Tibial nerve (tissue), 4 donors: ENCODE data around the gene RUNX2. TPM values are rescaled to one million over a fixed set of nuclear protein-coding genes. Genes with fewer than 3 reads are reported as not detected.

ENCODE experiments used
- DNase-seq, 2 donors: peaks; one replicate each; pipeline ENCODE4 v3.0.0-alpha.2; 2019; ENCODE audit warnings: low spot score in 2 of 2
- H3K27ac ChIP-seq, 4 donors: fragments of 200-600 bp; sonication (generic) in 3 of 4; one replicate each; pipeline ENCODE4 v1.5.1; 2017 to 2019; ENCODE audit warnings: mild to moderate bottlenecking in 1 of 4
- H3K27me3 ChIP-seq, 2 donors: fragments of 200-600 bp; sonication (generic) in 1 of 2; one replicate each; pipeline versions ENCODE4 v1.5.1 to v1.6.0; 2017 to 2019
- H3K36me3 ChIP-seq, 3 donors: fragments of 200-600 bp; sonication (generic); one replicate each; pipeline ENCODE4 v1.5.1; 2018 to 2019
- H3K4me1 ChIP-seq, 4 donors: fragments of 200-600 bp; sonication (generic) in 3 of 4; one replicate each; pipeline ENCODE4 v1.5.1; 2017 to 2019
- H3K4me3 ChIP-seq, 4 donors: fragments of 200-600 bp; sonication (generic) in 3 of 4; one replicate each; pipeline ENCODE4 v1.5.1; 2017 to 2019; ENCODE audit warnings: mild to moderate bottlenecking in 1 of 4, moderate library complexity in 1 of 4
- H3K9me3 ChIP-seq, 4 donors: fragments of 200-600 bp; sonication (generic) in 3 of 4; one replicate each; pipeline ENCODE4 v1.5.1; 2017 to 2019
- EP300 ChIP-seq, 2 donors: sonication (generic); formaldehyde crosslinking; IDR thresholded peaks; one replicate each; pipeline ENCODE4 v1.6.1; 2017; ENCODE audit warnings: antibody characterized with exemption in 2 of 2, mild to moderate bottlenecking in 1 of 2
- POLR2A ChIP-seq, 2 donors: fragments of 450-650 bp; IDR thresholded peaks; one replicate each; pipeline ENCODE4 v1.6.1; 2017; ENCODE audit warnings: antibody characterized with exemption in 2 of 2, mild to moderate bottlenecking in 2 of 2, moderate library complexity in 2 of 2
- WGBS, 2 donors: methylation state at CpG; one replicate each; pipeline ENCODE4 v1.1.5; 2018; 5-methylcytosine and 5-hydroxymethylcytosine counted together
- total RNA-seq, 4 donors: library from RNA; depleted of rRNA; stranded (reverse); fragments of >200 nt; gene quantifications; one replicate each; pipeline ENCODE4 v1.1.0, GENCODE V29; 2016
- TF ChIP-seq, protein P1 (sequence below), 5 experiments: fragments of 200-600 bp in 3 of 5; fragments of 450-650 bp in 2 of 5; sonication (generic) in 3 of 5; IDR thresholded peaks; one replicate each; pipeline ENCODE4 v1.5.1; 2016 to 2019; ENCODE audit warnings: antibody characterized with exemption in 5 of 5, mild to moderate bottlenecking in 3 of 5, moderate library complexity in 2 of 5

The RUNX2 gene
- total RNA-seq, 4 donors from 2014 or later, result 6.3 to 12.3 (median 7.8) TPM

DNA sequence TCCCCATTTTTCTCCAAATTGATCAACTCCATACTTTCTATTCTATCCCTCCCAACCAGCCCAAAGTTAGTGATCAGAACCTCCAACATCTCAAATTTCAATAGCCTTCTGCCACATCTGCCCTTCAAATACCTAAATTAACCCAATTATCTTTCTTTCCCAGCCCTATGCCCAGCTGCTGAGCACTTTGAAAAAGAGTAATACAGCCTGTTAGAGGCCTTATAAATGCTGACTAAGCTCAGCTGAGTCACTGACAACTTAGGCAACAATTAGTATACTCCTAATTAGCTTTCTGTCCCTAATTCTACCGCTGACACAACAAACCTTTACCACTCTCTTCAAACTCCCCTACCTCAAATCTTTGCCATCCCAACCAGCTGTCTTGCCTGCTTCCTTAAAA lies 23.5 kb downstream of the RUNX2 start:
- Histone ChIP-seq H3K4me3 (no peak overlapping the region), H3K36me3 (no peaks in the 10 kb centered on the region), H3K27me3 (no peaks in the 10 kb centered on the region), H3K4me1 (peaks cover 0 to 18% (median 0%) of the 10 kb centered on the region in 4 donors), H3K9me3 (no peaks in the 10 kb centered on the region), H3K27ac (no peak overlapping the region)
- DNase-seq, result no peak
- TF ChIP-seq, protein P1, sequence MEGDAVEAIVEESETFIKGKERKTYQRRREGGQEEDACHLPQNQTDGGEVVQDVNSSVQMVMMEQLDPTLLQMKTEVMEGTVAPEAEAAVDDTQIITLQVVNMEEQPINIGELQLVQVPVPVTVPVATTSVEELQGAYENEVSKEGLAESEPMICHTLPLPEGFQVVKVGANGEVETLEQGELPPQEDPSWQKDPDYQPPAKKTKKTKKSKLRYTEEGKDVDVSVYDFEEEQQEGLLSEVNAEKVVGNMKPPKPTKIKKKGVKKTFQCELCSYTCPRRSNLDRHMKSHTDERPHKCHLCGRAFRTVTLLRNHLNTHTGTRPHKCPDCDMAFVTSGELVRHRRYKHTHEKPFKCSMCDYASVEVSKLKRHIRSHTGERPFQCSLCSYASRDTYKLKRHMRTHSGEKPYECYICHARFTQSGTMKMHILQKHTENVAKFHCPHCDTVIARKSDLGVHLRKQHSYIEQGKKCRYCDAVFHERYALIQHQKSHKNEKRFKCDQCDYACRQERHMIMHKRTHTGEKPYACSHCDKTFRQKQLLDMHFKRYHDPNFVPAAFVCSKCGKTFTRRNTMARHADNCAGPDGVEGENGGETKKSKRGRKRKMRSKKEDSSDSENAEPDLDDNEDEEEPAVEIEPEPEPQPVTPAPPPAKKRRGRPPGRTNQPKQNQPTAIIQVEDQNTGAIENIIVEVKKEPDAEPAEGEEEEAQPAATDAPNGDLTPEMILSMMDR (IDR thresholded peaks at IDR 0.05), result no peak
- TF ChIP-seq EP300 (IDR thresholded peaks at IDR 0.05), result no peak
- WGBS, 2 donors, result 74 to 81% methylated on average over 1 of the region's 1 CpG

DNA sequence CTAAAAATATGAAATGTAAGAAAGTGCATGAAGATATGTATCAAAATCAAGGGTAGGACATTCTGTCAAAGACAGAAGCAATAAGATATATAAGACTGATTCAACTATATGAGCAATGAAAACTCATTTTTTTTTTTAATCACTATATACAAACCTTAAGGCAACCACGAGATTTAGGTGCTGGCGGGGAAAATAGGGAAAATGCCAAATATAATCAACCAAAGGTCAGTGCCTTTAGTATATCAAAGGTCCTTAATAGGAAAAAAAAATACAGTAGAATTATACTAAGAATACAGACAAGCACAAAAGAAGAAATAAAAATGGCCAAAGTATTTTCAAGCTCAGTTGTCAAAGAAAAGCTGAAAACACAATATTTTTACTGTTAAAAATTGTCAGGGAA lies 25.5 kb downstream of the RUNX2 start:
- Histone ChIP-seq H3K9me3 (no peaks in the 10 kb centered on the region), H3K4me3 (no peak overlapping the region), H3K27me3 (no peaks in the 10 kb centered on the region), H3K36me3 (no peaks in the 10 kb centered on the region), H3K27ac (no peak overlapping the region), H3K4me1 (peaks cover 0 to 18% (median 0%) of the 10 kb centered on the region in 4 donors)
- no peak for DNase-seq
- TF ChIP-seq, protein P1 (IDR thresholded peaks at IDR 0.05), result no peak
- TF ChIP-seq POLR2A (IDR thresholded peaks at IDR 0.05) (no peak), EP300 (IDR thresholded peaks at IDR 0.05) (no peak)
- WGBS, 2 donors, result 92 to 93% methylated on average over 2 of the region's 2 CpGs

DNA sequence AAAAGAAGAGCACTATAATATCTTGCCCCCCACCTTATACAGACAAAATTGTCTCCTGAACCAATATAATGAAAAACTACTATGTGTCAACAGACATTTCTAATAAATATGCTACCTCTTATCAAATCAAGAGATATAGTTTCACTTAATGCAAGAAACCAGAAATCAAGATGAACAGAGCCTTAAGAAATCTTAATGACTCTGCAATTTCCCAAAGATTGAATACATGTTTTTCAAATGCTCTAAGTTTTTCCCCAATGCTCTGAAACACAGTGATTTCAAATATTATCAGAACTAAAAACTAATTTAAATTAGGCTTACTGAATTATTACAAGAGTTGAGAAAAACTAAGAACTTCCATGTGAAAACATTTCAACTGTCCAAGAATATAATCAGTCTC lies 36.3 kb downstream of the RUNX2 start:
- Histone ChIP-seq H3K4me1 (peaks cover 0 to 4% (median 0%) of the 10 kb centered on the region in 4 donors), H3K27me3 (no peaks in the 10 kb centered on the region), H3K27ac (no peak overlapping the region), H3K9me3 (no peaks in the 10 kb centered on the region), H3K4me3 (no peak overlapping the region), H3K36me3 (no peaks in the 10 kb centered on the region)
- no peak for DNase-seq
- TF ChIP-seq POLR2A (IDR thresholded peaks at IDR 0.05), result no peak
- TF ChIP-seq, protein P1 (IDR thresholded peaks at IDR 0.05), result no peak
- TF ChIP-seq EP300 (IDR thresholded peaks at IDR 0.05), result no peak

DNA sequence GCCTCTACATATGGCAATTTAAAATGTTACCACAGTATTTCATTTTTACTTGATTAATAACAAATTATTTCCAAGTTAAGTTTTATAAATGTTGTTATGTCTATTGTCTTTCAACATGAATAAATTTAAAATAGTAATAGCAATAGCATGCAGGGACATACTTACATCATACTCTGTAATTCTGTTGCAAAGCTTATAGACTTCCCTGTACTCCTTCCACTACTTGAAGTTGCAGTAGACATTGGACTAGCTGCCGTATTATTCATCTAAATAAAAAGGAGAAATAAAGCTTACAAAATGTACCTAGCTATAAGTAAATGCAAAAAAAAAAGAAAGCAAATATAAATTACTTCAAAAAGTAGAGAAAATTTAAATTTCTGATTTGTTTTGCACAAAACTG lies 36.9 kb downstream of the RUNX2 start:
- Histone ChIP-seq H3K9me3 (no peaks in the 10 kb centered on the region), H3K36me3 (no peaks in the 10 kb centered on the region), H3K4me3 (no peak overlapping the region), H3K27ac (no peak overlapping the region), H3K27me3 (no peaks in the 10 kb centered on the region), H3K4me1 (peaks cover 0 to 4% (median 0%) of the 10 kb centered on the region in 4 donors)
- TF ChIP-seq, protein P1 (IDR thresholded peaks at IDR 0.05), result no peak
- TF ChIP-seq POLR2A (IDR thresholded peaks at IDR 0.05) (no peak), EP300 (IDR thresholded peaks at IDR 0.05) (no peak)
- 81 to 92% methylated on average over 1 of the region's 1 CpG for WGBS, 2 donors
- no peak for DNase-seq

DNA sequence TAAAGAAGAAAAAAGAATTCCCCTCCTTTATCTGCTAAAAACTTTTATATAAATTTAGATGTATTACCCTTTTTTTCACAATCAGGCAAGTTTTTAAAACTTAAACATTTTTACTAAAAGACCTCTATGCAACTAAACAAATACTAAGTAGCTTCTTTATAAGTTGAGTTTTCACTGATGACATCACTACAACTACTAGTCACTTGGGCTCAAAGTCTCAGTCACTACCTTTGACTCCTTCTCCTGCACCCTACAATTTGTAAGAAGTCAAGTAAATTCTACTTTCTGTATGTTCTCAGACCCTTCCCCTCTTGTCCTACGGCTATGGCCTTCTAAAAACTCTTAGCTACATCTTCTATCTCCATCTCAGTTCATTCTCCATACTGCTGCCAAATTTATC lies 38.4 kb downstream of the RUNX2 start:
- H3K4me1 ChIP-seq, result peaks cover 0 to 4% (median 0%) of the 10 kb centered on the region in 4 donors
- H3K4me3 ChIP-seq, result no peak overlapping the region
- no peaks in the 10 kb centered on the region for H3K27me3 ChIP-seq
- no peaks in the 10 kb centered on the region for H3K36me3 ChIP-seq
- TF ChIP-seq, protein P1 (IDR thresholded peaks at IDR 0.05), result no peak
- no peak for TF ChIP-seq EP300 (IDR thresholded peaks at IDR 0.05)
- no peak for TF ChIP-seq POLR2A (IDR thresholded peaks at IDR 0.05)
- no peak overlapping the region for H3K27ac ChIP-seq
- no peak for DNase-seq
- WGBS, 2 donors, result 91 to 98% methylated on average over 1 of the region's 1 CpG
- no peaks in the 10 kb centered on the region for H3K9me3 ChIP-seq
